ENCODE results near the gene PARP12. TPM values are rescaled to one million over a fixed set of nuclear protein-coding genes. Genes with fewer than 3 reads are reported as not detected.

The PARP12 gene
- 14.5 and 19.0 TPM in 2 replicates for total RNA-seq

GRCh38 chr7:140062528-140063299, at the start of gene PARP12:
Gene PARP12 (minus strand): TSS chr7:140062951. CDS start chr7:140062847, 104 bp downstream.

Other genes with a start within 250 kb of the PARP12 start
- gene TBXAS1, start 233.7 kb downstream of the PARP12 start, total RNA-seq, result 3.5 and 11.5 TPM in 2 replicates
- gene KDM7A, start 114.0 kb upstream of the PARP12 start, total RNA-seq, result 1.2 and 8.7 TPM in 2 replicates

All from myometrial cell (primary cell).